Subcutaneous adipose tissue (tissue), 4 donors: Measurements from ENCODE around the gene GDF2. TPM values are rescaled to one million over a fixed set of nuclear protein-coding genes. Genes with fewer than 3 reads are reported as not detected.

Experiments used
- CTCF ChIP-seq: fragments of 450-650 bp; IDR thresholded peaks from one replicate; pipeline ENCODE4 v1.5.1; 2016; ENCODE audit warnings: low read depth, mild to moderate bottlenecking, control low read depth, antibody characterized with exemption, moderate library complexity
- total RNA-seq, 4 donors: library from RNA; depleted of rRNA; stranded (reverse); fragments of >200 nt; gene quantifications; one replicate each; pipeline ENCODE4 v1.1.0, GENCODE V29; 2016

The GDF2 gene
- total RNA-seq, 4 donors from 2014 or later = not detected

- no peak for TF ChIP-seq CTCF
Observed at GRCh38 chr10:47307381-47307780, 14.9 kb upstream of the GDF2 start.

GRCh38 chr10:47308775-47309174, 13.5 kb upstream of the GDF2 start:
- TF ChIP-seq CTCF = no peak

GRCh38 chr10:47309408-47310089, 12.7 kb upstream of the GDF2 start:
- no peak for TF ChIP-seq CTCF

GRCh38 chr10:47310090-47310505, 12.2 kb upstream of the GDF2 start:
- no peak for TF ChIP-seq CTCF

- no peak for TF ChIP-seq CTCF
Observed at GRCh38 chr10:47311193-47311931, 10.9 kb upstream of the GDF2 start.

GRCh38 chr10:47311932-47312662, 10.2 kb upstream of the GDF2 start:
- TF ChIP-seq CTCF = no peak

- no peak for TF ChIP-seq CTCF
Observed at GRCh38 chr10:47312663-47312995, 9.6 kb upstream of the GDF2 start.
